Smooth muscle cell (in vitro differentiated cells): ENCODE results near the gene SGCB. TPM values are rescaled to one million over a fixed set of nuclear protein-coding genes. Genes with fewer than 3 reads are reported as not detected.

Experiments
- DNase-seq: peaks from one replicate; lab custom pipeline; 2025; ENCODE audit not compliant: unreplicated experiment; lab: John Stamatoyannopoulos, UW
- H2AFZ ChIP-seq: fragments of 200-600 bp; sonication (generic); 2 replicates; pipeline ENCODE4 v1.6.0; 2016; ENCODE audit warnings: antibody characterized with exemption, low read depth, mild to moderate bottlenecking
- H3F3A ChIP-seq: fragments of 200-600 bp; sonication (generic); 2 replicates; pipeline ENCODE4 v1.6.0; 2017; ENCODE audit warnings: antibody characterized with exemption, low read depth
- H3K27ac ChIP-seq: fragments of 200-600 bp; sonication (generic); 2 replicates; pipeline ENCODE4 v1.5.1; 2016; ENCODE audit warnings: low read depth, mild to moderate bottlenecking
- H3K27me3 ChIP-seq: fragments of 200-600 bp; sonication (generic); 2 replicates; pipeline ENCODE4 v1.6.1; 2016; ENCODE audit warnings: low read depth, mild to moderate bottlenecking
- H3K36me3 ChIP-seq: fragments of 200-600 bp; sonication (generic); 2 replicates; pipeline ENCODE4 v1.5.1; 2016; ENCODE audit warnings: low read depth
- H3K4me1 ChIP-seq: fragments of 200-600 bp; sonication (generic); 2 replicates; pipeline ENCODE4 v1.5.1; 2016; ENCODE audit warnings: low read depth
- H3K4me2 ChIP-seq: fragments of 200-600 bp; sonication (generic); 2 replicates; pipeline ENCODE4 v1.6.0; 2016; ENCODE audit warnings: mild to moderate bottlenecking
- H3K4me3 ChIP-seq: fragments of 200-600 bp; sonication (generic); 2 replicates; pipeline ENCODE4 v1.5.1; 2016; ENCODE audit warnings: mild to moderate bottlenecking
- H3K79me2 ChIP-seq: fragments of 200-600 bp; sonication (generic); 2 replicates; pipeline ENCODE4 v1.6.0; 2016; ENCODE audit warnings: low read depth, mild to moderate bottlenecking
- H3K9ac ChIP-seq: fragments of 200-600 bp; sonication (generic); 2 replicates; pipeline ENCODE4 v1.6.0; 2016; ENCODE audit warnings: low read depth
- H3K9me3 ChIP-seq: fragments of 200-600 bp; sonication (generic); replicated peaks from 2 replicates; pipeline ENCODE4 v1.5.1; 2016; ENCODE audit warnings: low read depth
- H4K20me1 ChIP-seq: fragments of 200-600 bp; sonication (generic); 2 replicates; pipeline ENCODE4 v1.6.0; 2016; ENCODE audit warnings: low read depth
- WGBS: methylation state at CpG from one replicate; pipeline ENCODE4 v1.1.7; 2016; ENCODE audit warnings: low lambda C conversion rate; 5-methylcytosine and 5-hydroxymethylcytosine counted together
- polyA plus RNA-seq: library from polyadenylated mRNA; unstranded; fragments of >200 nt; fragmentation: Nextera tagmentation; extraction: Ambion mirVana; gene quantifications from 2 replicates; pipeline ENCODE4 v1.2.1, GENCODE V29; 2016
- total RNA-seq: library from RNA; depleted of rRNA; stranded (reverse); fragments of >200 nt; gene quantifications from 2 replicates; pipeline ENCODE4 v1.2.3, GENCODE V29; 2014
- TF ChIP-seq, protein P1 (sequence below): fragments of 200-600 bp; sonication (generic); IDR thresholded peaks from 2 replicates; pipeline ENCODE4 v1.5.1; 2017; ENCODE audit warnings: borderline replicate concordance, mild to moderate bottlenecking, antibody characterized with exemption; ENCODE audit not compliant: insufficient read depth, poor library complexity, severe bottlenecking

SGCB gene
- total and polyA plus RNA-seq, 2 experiments from 2014 or later: 35.9 to 57.3 TPM

DNA sequence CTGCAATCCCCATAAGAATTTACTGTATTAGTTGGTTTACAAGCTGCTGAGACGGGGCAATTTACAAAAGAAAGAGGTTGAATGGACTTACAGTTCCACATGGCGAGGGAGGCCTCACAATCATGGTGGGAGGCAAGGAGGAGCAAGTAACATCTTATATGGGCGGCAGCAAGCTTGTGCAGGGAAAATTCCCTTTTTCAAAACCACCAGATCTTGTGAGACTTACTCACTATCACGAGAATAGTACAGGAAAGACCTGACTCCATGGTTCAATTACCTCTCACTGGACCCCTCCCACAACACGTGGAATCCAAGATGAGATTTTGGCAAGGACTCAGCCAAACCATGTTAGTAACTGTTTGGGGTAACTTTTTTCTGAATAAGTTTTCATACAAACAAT lies 11.2 kb upstream of the SGCB start:
- Histone ChIP-seq H2AFZ (no peak overlapping the region), H3K79me2 (no peaks in the 10 kb centered on the region), H3K27me3 (no peaks in the 10 kb centered on the region), H3K9me3 (no peaks in the 10 kb centered on the region), H3K4me2 (no peak overlapping the region), H3K27ac (no peak overlapping the region), H3K4me3 (no peak overlapping the region), H3F3A (peaks cover 7% of the 10 kb centered on the region), H3K9ac (no peak overlapping the region), H3K36me3 (no peaks in the 10 kb centered on the region), H3K4me1 (peaks cover 13% of the 10 kb centered on the region), H4K20me1 (no peaks in the 10 kb centered on the region)
- no peak for DNase-seq
- TF ChIP-seq, protein P1, sequence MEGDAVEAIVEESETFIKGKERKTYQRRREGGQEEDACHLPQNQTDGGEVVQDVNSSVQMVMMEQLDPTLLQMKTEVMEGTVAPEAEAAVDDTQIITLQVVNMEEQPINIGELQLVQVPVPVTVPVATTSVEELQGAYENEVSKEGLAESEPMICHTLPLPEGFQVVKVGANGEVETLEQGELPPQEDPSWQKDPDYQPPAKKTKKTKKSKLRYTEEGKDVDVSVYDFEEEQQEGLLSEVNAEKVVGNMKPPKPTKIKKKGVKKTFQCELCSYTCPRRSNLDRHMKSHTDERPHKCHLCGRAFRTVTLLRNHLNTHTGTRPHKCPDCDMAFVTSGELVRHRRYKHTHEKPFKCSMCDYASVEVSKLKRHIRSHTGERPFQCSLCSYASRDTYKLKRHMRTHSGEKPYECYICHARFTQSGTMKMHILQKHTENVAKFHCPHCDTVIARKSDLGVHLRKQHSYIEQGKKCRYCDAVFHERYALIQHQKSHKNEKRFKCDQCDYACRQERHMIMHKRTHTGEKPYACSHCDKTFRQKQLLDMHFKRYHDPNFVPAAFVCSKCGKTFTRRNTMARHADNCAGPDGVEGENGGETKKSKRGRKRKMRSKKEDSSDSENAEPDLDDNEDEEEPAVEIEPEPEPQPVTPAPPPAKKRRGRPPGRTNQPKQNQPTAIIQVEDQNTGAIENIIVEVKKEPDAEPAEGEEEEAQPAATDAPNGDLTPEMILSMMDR: no peak
- 89% methylated on average over 5 of the region's 5 CpGs for WGBS

DNA sequence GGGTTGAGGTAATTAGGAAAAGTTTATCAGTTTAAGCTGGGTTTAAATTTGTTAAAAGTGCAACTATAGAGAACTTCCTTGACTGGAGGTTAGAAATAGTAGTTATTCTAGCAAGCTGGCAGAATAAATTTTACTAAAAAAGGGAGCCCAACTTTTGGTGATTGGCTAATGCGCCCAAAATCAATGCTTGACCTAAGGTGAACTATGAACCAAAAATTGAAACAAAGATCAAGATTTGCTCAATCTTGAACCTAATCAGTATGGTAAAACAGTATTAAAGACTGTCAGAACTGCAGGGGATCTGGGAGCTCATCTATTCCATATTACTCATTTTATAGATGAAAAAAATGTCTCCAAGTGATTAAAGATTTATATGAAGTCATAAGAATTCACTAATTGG lies 6.9 kb upstream of the SGCB start:
- DNase-seq: no peak
- WGBS: 92% methylated on average over 1 of the region's 1 CpG
- H2AFZ ChIP-seq: no peak overlapping the region
- no peak overlapping the region for H3K27ac ChIP-seq
- no peaks in the 10 kb centered on the region for H3K36me3 ChIP-seq
- H3K9me3 ChIP-seq: no peaks in the 10 kb centered on the region
- TF ChIP-seq, protein P1: no peak
- H3K27me3 ChIP-seq: peaks cover 14% of the 10 kb centered on the region
- no peak overlapping the region for H3K4me3 ChIP-seq
- H3K4me2 ChIP-seq: no peak overlapping the region
- H3K4me1 ChIP-seq: no peaks in the 10 kb centered on the region
- H3K9ac ChIP-seq: no peak overlapping the region
- no peaks in the 10 kb centered on the region for H3F3A ChIP-seq
- H3K79me2 ChIP-seq: no peaks in the 10 kb centered on the region
- H4K20me1 ChIP-seq: no peaks in the 10 kb centered on the region

DNA sequence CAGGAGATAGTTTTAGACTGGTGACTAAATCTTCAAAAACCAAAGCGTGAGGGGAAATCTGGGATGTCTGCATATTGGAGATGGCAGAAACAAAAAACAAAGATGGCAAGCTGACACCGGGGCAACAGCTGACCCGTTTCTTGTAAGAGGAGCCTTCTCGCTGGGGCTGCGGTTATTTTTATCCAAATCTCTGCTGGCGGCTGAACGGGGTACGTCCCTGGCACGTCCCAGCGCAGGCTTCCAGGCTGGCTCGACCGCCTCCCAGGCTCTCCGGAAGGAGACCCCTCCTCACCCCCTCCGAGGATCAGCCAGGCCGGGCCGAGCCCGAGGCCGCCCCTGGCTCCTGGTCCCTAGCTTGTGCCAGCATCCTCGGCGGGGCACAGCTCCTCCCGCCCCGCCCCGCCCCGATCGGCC lies 403 bp downstream of the SGCB start:
- Histone ChIP-seq H3K27ac (no peak overlapping the region), H2AFZ (peak overlapping the region; percentile 87), H3K27me3 (peaks cover 14% of the 10 kb centered on the region), H3K9ac (peak overlapping the region; percentile 65), H3K4me2 (peak overlapping the region; percentile 97), H3K79me2 (peaks cover 48% of the 10 kb centered on the region), H3K4me1 (peaks cover 21% of the 10 kb centered on the region), H3F3A (no peaks in the 10 kb centered on the region), H3K36me3 (no peaks in the 10 kb centered on the region), H4K20me1 (peaks cover 34% of the 10 kb centered on the region), H3K4me3 (peak overlapping the region; percentile 82), H3K9me3 (no peaks in the 10 kb centered on the region)
- TF ChIP-seq, protein P1: no peak
- DNase-seq: peak; percentile 28
- 2% methylated on average over 18 of the region's 25 CpGs for WGBS

DNA sequence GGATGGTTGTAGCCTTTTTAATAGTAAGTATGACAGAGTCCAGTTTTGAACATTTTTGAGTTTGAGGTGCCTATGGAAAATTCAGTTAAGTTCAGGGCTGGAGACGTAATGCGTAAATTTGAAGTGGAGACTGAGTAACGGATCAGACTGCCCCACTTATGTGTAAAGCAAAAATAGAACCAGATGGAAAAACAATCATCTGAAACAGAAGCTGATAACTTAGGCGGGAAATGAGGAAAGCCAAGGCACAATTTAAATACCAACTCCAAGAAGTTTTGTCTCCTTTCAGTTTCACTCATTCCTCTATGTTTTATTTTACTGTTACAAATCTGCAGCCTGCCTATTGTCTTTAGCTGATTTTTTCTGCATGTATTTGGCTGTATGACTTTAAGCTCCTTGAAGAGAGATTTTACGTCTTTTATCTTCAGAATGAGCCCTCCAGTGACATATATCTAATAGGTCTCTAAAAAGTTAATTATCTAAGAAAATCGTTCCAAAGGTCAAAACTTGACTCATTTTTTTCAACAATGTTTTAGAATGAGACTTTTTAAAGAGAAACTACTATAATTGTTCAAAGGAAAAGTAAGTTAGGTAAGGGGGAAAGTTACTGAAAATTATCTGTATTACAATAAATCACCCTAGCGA lies 1.1 kb downstream of the SGCB start:
- peak overlapping the region; percentile 82 for H3K4me3 ChIP-seq
- TF ChIP-seq, protein P1: no peak
- H3K4me1 ChIP-seq: peaks cover 21% of the 10 kb centered on the region
- peaks cover 41% of the 10 kb centered on the region for H4K20me1 ChIP-seq
- peak overlapping the region; percentile 87 for H2AFZ ChIP-seq
- peak overlapping the region; percentile 1 for H3K9ac ChIP-seq
- peak overlapping the region; percentile 97 for H3K4me2 ChIP-seq
- no peaks in the 10 kb centered on the region for H3F3A ChIP-seq
- no peaks in the 10 kb centered on the region for H3K9me3 ChIP-seq
- H3K27me3 ChIP-seq: peaks cover 11% of the 10 kb centered on the region
- H3K36me3 ChIP-seq: no peaks in the 10 kb centered on the region
- H3K27ac ChIP-seq: no peak overlapping the region
- H3K79me2 ChIP-seq: peaks cover 53% of the 10 kb centered on the region
- 43% methylated on average over 7 of the region's 7 CpGs for whole genome bisulfite sequencing
- no peak for DNase-seq
